A673 (cell line): ENCODE measurements around the gene S100A10.

Experiments
- EZH2 ChIP-seq: fragments of 200-600 bp; sonication (generic); IDR thresholded peaks from 2 replicates; pipeline ENCODE4 v1.6.1; 2017; ENCODE audit warnings: borderline replicate concordance, low read depth, mild to moderate bottlenecking, mixed read lengths, antibody characterized with exemption, low read length; ENCODE audit not compliant: poor library complexity, severe bottlenecking
- TF ChIP-seq, protein P1 (sequence below): fragments of 300-800, 200-600 bp; sonication (generic); conservative IDR thresholded peaks from 2 replicates; pipeline ENCODE4 v1.5.1; 2017; ENCODE audit warnings: low read depth, mild to moderate bottlenecking, antibody characterized with exemption, low read length, moderate library complexity, mixed read lengths

DNA sequence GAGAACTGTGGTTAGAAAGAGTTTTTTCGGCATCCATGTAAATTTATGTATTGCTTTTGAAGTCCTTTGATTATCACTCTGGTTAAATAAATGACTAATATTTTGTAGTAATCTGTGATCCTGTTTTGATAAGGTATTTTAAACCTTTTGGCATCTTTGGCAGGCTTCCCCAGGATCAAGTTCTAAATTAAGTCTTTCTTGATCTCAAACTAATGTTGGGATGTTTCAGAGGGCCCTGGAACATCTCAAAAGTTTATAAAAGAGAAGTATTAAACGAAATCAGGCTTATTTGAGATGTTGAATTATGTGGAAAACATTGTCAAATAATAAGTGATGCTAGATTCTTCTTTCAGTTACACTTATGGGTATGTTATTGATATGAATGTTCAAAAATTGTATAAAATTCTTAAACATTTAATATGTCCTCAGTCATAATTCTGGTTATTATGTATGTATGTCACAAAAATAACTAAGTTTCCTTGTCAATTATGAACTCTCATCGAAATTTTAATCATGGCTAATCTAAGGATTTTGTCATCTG, 36.6 kb downstream of the S100A10 start:
- TF ChIP-seq, protein P1, sequence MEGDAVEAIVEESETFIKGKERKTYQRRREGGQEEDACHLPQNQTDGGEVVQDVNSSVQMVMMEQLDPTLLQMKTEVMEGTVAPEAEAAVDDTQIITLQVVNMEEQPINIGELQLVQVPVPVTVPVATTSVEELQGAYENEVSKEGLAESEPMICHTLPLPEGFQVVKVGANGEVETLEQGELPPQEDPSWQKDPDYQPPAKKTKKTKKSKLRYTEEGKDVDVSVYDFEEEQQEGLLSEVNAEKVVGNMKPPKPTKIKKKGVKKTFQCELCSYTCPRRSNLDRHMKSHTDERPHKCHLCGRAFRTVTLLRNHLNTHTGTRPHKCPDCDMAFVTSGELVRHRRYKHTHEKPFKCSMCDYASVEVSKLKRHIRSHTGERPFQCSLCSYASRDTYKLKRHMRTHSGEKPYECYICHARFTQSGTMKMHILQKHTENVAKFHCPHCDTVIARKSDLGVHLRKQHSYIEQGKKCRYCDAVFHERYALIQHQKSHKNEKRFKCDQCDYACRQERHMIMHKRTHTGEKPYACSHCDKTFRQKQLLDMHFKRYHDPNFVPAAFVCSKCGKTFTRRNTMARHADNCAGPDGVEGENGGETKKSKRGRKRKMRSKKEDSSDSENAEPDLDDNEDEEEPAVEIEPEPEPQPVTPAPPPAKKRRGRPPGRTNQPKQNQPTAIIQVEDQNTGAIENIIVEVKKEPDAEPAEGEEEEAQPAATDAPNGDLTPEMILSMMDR = no peak
- no peak for TF ChIP-seq EZH2
